Measurements from ENCODE around the gene BOLA1. TPM values are rescaled to one million over a fixed set of nuclear protein-coding genes. Genes with fewer than 3 reads are reported as not detected.

BOLA1 gene
- total and polyA plus RNA-seq, 2 experiments from 2014 or later: 18.4 to 26.2 TPM

GRCh38 chr1:149914545-149914944, 15.2 kb downstream of the BOLA1 start:
- Histone ChIP-seq H3K36me3 (ENCODE audit: insufficient read depth) (no peaks in the 10 kb centered on the region; the same call in 1 of the 2 replicates), H3K4me3 (no peak overlapping the region), H3K27me3 (ENCODE audit: insufficient read depth) (no peaks in the 10 kb centered on the region), H3K9me2 (ENCODE audit: insufficient read depth) (no peaks in the 10 kb centered on the region), H2AFZ (no peak overlapping the region), H3K27ac (ENCODE audit: low read depth) (no peak overlapping the region), H3K79me2 (replicated peaks; ENCODE audit: insufficient read depth) (peaks cover 16% of the 10 kb centered on the region), H3K4me2 (no peak overlapping the region), H4K20me1 (replicated peaks; ENCODE audit: insufficient read depth) (peaks cover 3% of the 10 kb centered on the region; the same call in 1 of the 2 replicates), H3K4me1 (ENCODE audit: insufficient read depth) (peaks cover 20% of the 10 kb centered on the region), H3F3A (replicated peaks; ENCODE audit: low read depth) (0 out of 2 replicates have a peak, but pooled peaks cover 3% of the 10 kb centered on the region)
- Mint-ChIP-seq H3K4me3 (no peak overlapping the region; the same call in 2 of the 3 replicates), H3K9me3 (no peaks in the 10 kb centered on the region), H3K27ac (no peak overlapping the region), H3K4me1 (peaks cover 31% of the 10 kb centered on the region), H3K27me3 (ENCODE audit: insufficient read depth, low read depth, poor library complexity) (peaks cover 15% of the 10 kb centered on the region), H3K36me3 (ENCODE audit: low read depth) (peaks cover 28% of the 10 kb centered on the region)
- ATAC-seq: no peak
- no peak for DNase-seq (ENCODE audit: low spot score)
- TF ChIP-seq ZNF462 (CRISPR knock-in tag; IDR thresholded peaks at IDR 0.05) (no peak), JUNB (IDR thresholded peaks at IDR 0.05; ENCODE audit: unreplicated experiment) (no peak), EZH2phosphoT487 (IDR thresholded peaks at IDR 0.05; ENCODE audit: unreplicated experiment) (no peak), ZNF114 (CRISPR knock-in tag; IDR thresholded peaks at IDR 0.05) (no peak), EZH2 (IDR thresholded peaks at IDR 0.05; ENCODE audit: low read depth, unreplicated experiment) (no peak), STAT1 (IDR thresholded peaks at IDR 0.05; ENCODE audit: unreplicated experiment) (no peak), POLR2AphosphoS5 (IDR thresholded peaks at IDR 0.05; ENCODE audit: low read depth) (no peak), CREB1 (CRISPR knock-in tag; IDR thresholded peaks at IDR 0.05; ENCODE audit: low read depth) (no peak), ZNF331 (CRISPR knock-in tag; IDR thresholded peaks at IDR 0.05; ENCODE audit: low read depth) (no peak), NANOG (IDR thresholded peaks at IDR 0.05; ENCODE audit: borderline replicate concordance) (no peak)
- TF ChIP-seq, protein P1, sequence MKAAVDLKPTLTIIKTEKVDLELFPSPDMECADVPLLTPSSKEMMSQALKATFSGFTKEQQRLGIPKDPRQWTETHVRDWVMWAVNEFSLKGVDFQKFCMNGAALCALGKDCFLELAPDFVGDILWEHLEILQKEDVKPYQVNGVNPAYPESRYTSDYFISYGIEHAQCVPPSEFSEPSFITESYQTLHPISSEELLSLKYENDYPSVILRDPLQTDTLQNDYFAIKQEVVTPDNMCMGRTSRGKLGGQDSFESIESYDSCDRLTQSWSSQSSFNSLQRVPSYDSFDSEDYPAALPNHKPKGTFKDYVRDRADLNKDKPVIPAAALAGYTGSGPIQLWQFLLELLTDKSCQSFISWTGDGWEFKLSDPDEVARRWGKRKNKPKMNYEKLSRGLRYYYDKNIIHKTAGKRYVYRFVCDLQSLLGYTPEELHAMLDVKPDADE (IDR thresholded peaks at IDR 0.05): no peak
- TF ChIP-seq, protein P2, sequence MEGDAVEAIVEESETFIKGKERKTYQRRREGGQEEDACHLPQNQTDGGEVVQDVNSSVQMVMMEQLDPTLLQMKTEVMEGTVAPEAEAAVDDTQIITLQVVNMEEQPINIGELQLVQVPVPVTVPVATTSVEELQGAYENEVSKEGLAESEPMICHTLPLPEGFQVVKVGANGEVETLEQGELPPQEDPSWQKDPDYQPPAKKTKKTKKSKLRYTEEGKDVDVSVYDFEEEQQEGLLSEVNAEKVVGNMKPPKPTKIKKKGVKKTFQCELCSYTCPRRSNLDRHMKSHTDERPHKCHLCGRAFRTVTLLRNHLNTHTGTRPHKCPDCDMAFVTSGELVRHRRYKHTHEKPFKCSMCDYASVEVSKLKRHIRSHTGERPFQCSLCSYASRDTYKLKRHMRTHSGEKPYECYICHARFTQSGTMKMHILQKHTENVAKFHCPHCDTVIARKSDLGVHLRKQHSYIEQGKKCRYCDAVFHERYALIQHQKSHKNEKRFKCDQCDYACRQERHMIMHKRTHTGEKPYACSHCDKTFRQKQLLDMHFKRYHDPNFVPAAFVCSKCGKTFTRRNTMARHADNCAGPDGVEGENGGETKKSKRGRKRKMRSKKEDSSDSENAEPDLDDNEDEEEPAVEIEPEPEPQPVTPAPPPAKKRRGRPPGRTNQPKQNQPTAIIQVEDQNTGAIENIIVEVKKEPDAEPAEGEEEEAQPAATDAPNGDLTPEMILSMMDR (conservative IDR thresholded peaks at IDR 0.05; ENCODE audit: low read depth in 2 of 2): no peak
- TF ChIP-seq, protein P3, sequence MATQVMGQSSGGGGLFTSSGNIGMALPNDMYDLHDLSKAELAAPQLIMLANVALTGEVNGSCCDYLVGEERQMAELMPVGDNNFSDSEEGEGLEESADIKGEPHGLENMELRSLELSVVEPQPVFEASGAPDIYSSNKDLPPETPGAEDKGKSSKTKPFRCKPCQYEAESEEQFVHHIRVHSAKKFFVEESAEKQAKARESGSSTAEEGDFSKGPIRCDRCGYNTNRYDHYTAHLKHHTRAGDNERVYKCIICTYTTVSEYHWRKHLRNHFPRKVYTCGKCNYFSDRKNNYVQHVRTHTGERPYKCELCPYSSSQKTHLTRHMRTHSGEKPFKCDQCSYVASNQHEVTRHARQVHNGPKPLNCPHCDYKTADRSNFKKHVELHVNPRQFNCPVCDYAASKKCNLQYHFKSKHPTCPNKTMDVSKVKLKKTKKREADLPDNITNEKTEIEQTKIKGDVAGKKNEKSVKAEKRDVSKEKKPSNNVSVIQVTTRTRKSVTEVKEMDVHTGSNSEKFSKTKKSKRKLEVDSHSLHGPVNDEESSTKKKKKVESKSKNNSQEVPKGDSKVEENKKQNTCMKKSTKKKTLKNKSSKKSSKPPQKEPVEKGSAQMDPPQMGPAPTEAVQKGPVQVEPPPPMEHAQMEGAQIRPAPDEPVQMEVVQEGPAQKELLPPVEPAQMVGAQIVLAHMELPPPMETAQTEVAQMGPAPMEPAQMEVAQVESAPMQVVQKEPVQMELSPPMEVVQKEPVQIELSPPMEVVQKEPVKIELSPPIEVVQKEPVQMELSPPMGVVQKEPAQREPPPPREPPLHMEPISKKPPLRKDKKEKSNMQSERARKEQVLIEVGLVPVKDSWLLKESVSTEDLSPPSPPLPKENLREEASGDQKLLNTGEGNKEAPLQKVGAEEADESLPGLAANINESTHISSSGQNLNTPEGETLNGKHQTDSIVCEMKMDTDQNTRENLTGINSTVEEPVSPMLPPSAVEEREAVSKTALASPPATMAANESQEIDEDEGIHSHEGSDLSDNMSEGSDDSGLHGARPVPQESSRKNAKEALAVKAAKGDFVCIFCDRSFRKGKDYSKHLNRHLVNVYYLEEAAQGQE (IDR thresholded peaks at IDR 0.05; ENCODE audit: unreplicated experiment): no peak
